SK-N-MC (cell line): ENCODE data around the gene SLC38A11.

Experiments
- EZH2 ChIP-seq: fragments of 200-600 bp; sonication (generic); IDR thresholded peaks from one replicate; pipeline ENCODE4 v1.6.1; 2017; ENCODE audit warnings: antibody characterized with exemption
- POLR2AphosphoS5 ChIP-seq: IDR thresholded peaks from 2 replicates; pipeline ENCODE4 v1.6.1; 2012; ENCODE audit warnings: mild to moderate bottlenecking, low read depth, low read length, borderline replicate concordance

DNA sequence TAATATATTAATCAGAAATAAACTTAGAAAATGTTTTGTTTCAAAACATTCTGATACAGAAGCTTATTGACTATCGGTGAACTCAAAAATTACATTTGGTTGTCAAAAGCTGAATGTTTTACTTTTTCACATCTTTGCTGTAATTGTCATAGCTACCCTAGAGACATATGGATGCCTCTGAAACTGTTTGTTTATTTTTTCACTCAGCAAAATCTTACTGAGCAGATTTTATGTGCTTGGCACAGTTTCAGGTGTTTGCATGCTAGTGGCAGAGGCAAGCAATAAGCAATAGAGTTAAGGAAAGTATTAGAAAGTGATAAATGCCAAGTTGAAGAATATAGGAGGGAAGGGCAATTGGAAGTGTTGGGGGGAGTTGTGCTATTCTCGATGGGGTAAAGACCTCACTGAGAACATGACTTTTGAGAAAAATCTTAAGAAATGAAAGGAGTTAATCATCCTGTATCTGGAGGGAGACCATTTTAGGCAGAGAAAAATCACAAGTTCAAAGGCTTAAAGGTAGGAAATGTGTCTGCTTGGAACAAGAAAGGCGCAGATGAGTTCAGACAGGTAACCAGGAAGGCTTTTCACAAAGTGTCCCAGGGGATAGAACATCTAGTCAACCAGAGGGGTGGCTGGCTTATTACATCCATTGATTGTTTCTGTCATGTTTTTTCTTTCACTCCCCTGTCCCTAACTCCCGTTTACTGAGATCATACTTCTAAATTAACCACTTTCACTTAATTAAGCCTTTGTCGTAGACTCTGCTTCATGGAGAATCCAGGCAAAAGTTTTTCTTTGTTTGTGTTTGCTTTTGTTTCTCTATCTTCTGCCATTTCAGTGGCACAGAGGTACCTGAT, 86.5 kb downstream of the SLC38A11 start:
- TF ChIP-seq EZH2 = no peak
- no peak for TF ChIP-seq POLR2AphosphoS5
